Uterus (tissue), 4 donors: ENCODE measurements around the gene RAD23B. TPM values are rescaled to one million over a fixed set of nuclear protein-coding genes. Genes with fewer than 3 reads are reported as not detected.
A peak's percentile ranks its signal among the peaks of the same experiment; 100 is the strongest.

Experiments used
- DNase-seq, 2 donors: peaks; one replicate each; pipeline ENCODE4 v3.0.0-alpha.2; 2019 to 2020
- H3K27ac ChIP-seq, 2 donors: fragments of 200-600 bp; sonication (generic); 1 replicate in 1 of 2; 2 replicates in 1 of 2; pipeline ENCODE4 v1.5.1; 2016 to 2018
- H3K27me3 ChIP-seq, 2 donors: fragments of 200-600 bp; sonication (generic); one replicate each; pipeline ENCODE4 v1.5.1; 2018 to 2019; ENCODE audit warnings: control low read depth in 1 of 2
- H3K36me3 ChIP-seq, 2 donors: fragments of 200-600 bp; sonication (generic); one replicate each; pipeline ENCODE4 v1.5.1; 2019; ENCODE audit warnings: control low read depth in 1 of 2
- H3K4me1 ChIP-seq, 2 donors: fragments of 200-600 bp; sonication (generic); one replicate each; pipeline ENCODE4 v1.5.1; 2018 to 2019; ENCODE audit warnings: control low read depth in 1 of 2
- H3K4me3 ChIP-seq, 2 donors: fragments of 200-600 bp; sonication (generic); 1 replicate in 1 of 2; 2 replicates in 1 of 2; pipeline ENCODE4 v1.5.1; 2018 to 2019; ENCODE audit warnings: mild to moderate bottlenecking in 1 of 2
- H3K9me3 ChIP-seq, 2 donors: fragments of 200-600 bp; sonication (generic); one replicate each; pipeline ENCODE4 v1.5.1; 2019; ENCODE audit warnings: control low read depth in 1 of 2
- CTCF ChIP-seq, 4 experiments: fragments of 200-600 bp in 2 of 4; fragments of 450-650 bp in 2 of 4; sonication (generic) in 2 of 4; IDR thresholded peaks; one replicate each; pipeline ENCODE4 v1.5.1; 2016 to 2019; ENCODE audit warnings: antibody characterized with exemption in 4 of 4, mild to moderate bottlenecking in 2 of 4, moderate library complexity in 1 of 4
- POLR2A ChIP-seq, 2 donors: fragments of 450-650 bp; IDR thresholded peaks; one replicate each; pipeline ENCODE4 v1.6.1; 2016; ENCODE audit warnings: antibody characterized with exemption in 2 of 2, mild to moderate bottlenecking in 1 of 2, moderate library complexity in 1 of 2
- intact Hi-C: fragments of 100-400 bp; cut with DNase I; formaldehyde crosslinking; loops from one replicate; pipeline ENCODE4 v1.15.1; 2023; ENCODE audit warnings: low total_unique reads
- total RNA-seq, 4 donors: library from RNA; depleted of rRNA in 3 of 4; stranded (reverse); fragments of >200 nt in 3 of 4; gene quantifications; one replicate each; pipeline versions ENCODE4 v1.1.0 to v1.2.4, GENCODE V29; 2014 to 2023
- donor health status: DM: yes; HTN: yes; CAD: no.

The RAD23B gene
- 10 to 100 TPM; 39.5 to 92.9 (median 63.8) TPM for total RNA-seq

- Histone ChIP-seq H3K4me1 (peaks cover 0 to 3% of the 10 kb centered on the region in 2 donors), H3K4me3 (peak within 1 kb of the TSS; percentile 63 to 98), H3K27ac (peak within 1 kb of the TSS; percentile 98 to 99), H3K27me3 (no peaks in the 10 kb centered on the region), H3K9me3 (no peaks in the 10 kb centered on the region), H3K36me3 (no peaks in the 10 kb centered on the region)
- peak; percentile 81 to 96 for TF ChIP-seq POLR2A (IDR thresholded peaks at IDR 0.05)
- TF ChIP-seq CTCF (IDR thresholded peaks at IDR 0.05): peak in 1 of 4 experiments; percentile 13
- intact Hi-C loops: no loop called here
- peak; percentile 98 to 99 for DNase-seq
Observed at GRCh38 chr9:107282759-107283622, at the start of gene RAD23B. Gene RAD23B, plus strand, starts transcription at chr9:107283279. Its CDS starts 351 bp downstream, at chr9:107283630.

GRCh38 chr9:107235765-107236442, 47.2 kb upstream of the RAD23B start:
- no peaks in the 10 kb centered on the region for H3K27me3 ChIP-seq
- no peak overlapping the region for H3K27ac ChIP-seq
- H3K9me3 ChIP-seq: no peaks in the 10 kb centered on the region
- intact Hi-C loops: no loop called here
- no peak overlapping the region for H3K4me3 ChIP-seq
- no peak for TF ChIP-seq POLR2A (IDR thresholded peaks at IDR 0.05)
- TF ChIP-seq CTCF (IDR thresholded peaks at IDR 0.05): no peak
- H3K36me3 ChIP-seq: no peaks in the 10 kb centered on the region
- H3K4me1 ChIP-seq: no peaks in the 10 kb centered on the region
- no peak for DNase-seq

GRCh38 chr9:107237873-107238272, 45.2 kb upstream of the RAD23B start:
- TF ChIP-seq CTCF (IDR thresholded peaks at IDR 0.05) (no peak), POLR2A (IDR thresholded peaks at IDR 0.05) (no peak)
- DNase-seq: no peak
- Histone ChIP-seq H3K4me1 (no peaks in the 10 kb centered on the region), H3K36me3 (no peaks in the 10 kb centered on the region), H3K27ac (no peak overlapping the region), H3K27me3 (no peaks in the 10 kb centered on the region), H3K9me3 (no peaks in the 10 kb centered on the region), H3K4me3 (no peak overlapping the region)
- intact Hi-C loops: no loop called here

- no peaks in the 10 kb centered on the region for H3K9me3 ChIP-seq
- TF ChIP-seq CTCF (IDR thresholded peaks at IDR 0.05): no peak
- TF ChIP-seq POLR2A (IDR thresholded peaks at IDR 0.05): no peak
- intact Hi-C loops: no loop called here
Observed at GRCh38 chr9:107239474-107239873, 43.6 kb upstream of the RAD23B start.

GRCh38 chr9:107240260-107240659, 42.8 kb upstream of the RAD23B start:
- Histone ChIP-seq H3K9me3 (no peaks in the 10 kb centered on the region), H3K4me1 (no peaks in the 10 kb centered on the region), H3K27ac (no peak overlapping the region), H3K36me3 (no peaks in the 10 kb centered on the region), H3K27me3 (no peaks in the 10 kb centered on the region), H3K4me3 (no peak overlapping the region)
- no peak for DNase-seq
- intact Hi-C loops: no loop called here
- TF ChIP-seq POLR2A (IDR thresholded peaks at IDR 0.05) (no peak), CTCF (IDR thresholded peaks at IDR 0.05) (no peak)

More at GRCh38 chr9:107239474-107239873, 43.6 kb upstream of the RAD23B start:
- Histone ChIP-seq H3K4me3 (no peak overlapping the region), H3K4me1 (no peaks in the 10 kb centered on the region), H3K27ac (no peak overlapping the region), H3K27me3 (no peaks in the 10 kb centered on the region), H3K36me3 (no peaks in the 10 kb centered on the region)
- DNase-seq: no peak
